Measurements from ENCODE around the gene GALNT16.

GALNT16 gene

GRCh38 chr14:69324341-69324931, 64.5 kb downstream of the GALNT16 start:
- peaks cover 7% of the 10 kb centered on the region for H3K27me3 ChIP-seq (ENCODE audit: control insufficient read depth, insufficient read depth, low read length)
- no peak overlapping the region for H3K9ac ChIP-seq (ENCODE audit: low read length)
- no peaks in the 10 kb centered on the region for H3K36me3 ChIP-seq (ENCODE audit: control insufficient read depth, insufficient read depth, low read length)
- H3K4me1 ChIP-seq (ENCODE audit: control insufficient read depth, insufficient read depth, low read length): no peaks in the 10 kb centered on the region
- H3K9me3 ChIP-seq (ENCODE audit: control insufficient read depth, low read length): no peaks in the 10 kb centered on the region
- no peak overlapping the region for H3K4me3 ChIP-seq (ENCODE audit: low read length)

- Histone ChIP-seq H3K36me3 (ENCODE audit: control insufficient read depth, insufficient read depth, low read length) (no peaks in the 10 kb centered on the region), H3K9ac (ENCODE audit: low read length) (no peak overlapping the region), H3K4me1 (ENCODE audit: control insufficient read depth, insufficient read depth, low read length) (no peaks in the 10 kb centered on the region), H3K9me3 (ENCODE audit: control insufficient read depth, low read length) (no peaks in the 10 kb centered on the region), H3K4me3 (ENCODE audit: low read length) (no peak overlapping the region), H3K27me3 (ENCODE audit: control insufficient read depth, insufficient read depth, low read length) (peaks cover 7% of the 10 kb centered on the region)
These were observed 65.1 kb downstream of the GALNT16 start for GRCh38 chr14:69325086-69325485.

GRCh38 chr14:69325646-69326265, 65.8 kb downstream of the GALNT16 start:
- H3K36me3 ChIP-seq (ENCODE audit: control insufficient read depth, insufficient read depth, low read length): no peaks in the 10 kb centered on the region
- no peak overlapping the region for H3K9ac ChIP-seq (ENCODE audit: low read length)
- no peaks in the 10 kb centered on the region for H3K9me3 ChIP-seq (ENCODE audit: control insufficient read depth, low read length)
- no peak overlapping the region for H3K4me3 ChIP-seq (ENCODE audit: low read length)
- H3K4me1 ChIP-seq (ENCODE audit: control insufficient read depth, insufficient read depth, low read length): no peaks in the 10 kb centered on the region
- H3K27me3 ChIP-seq (ENCODE audit: control insufficient read depth, insufficient read depth, low read length): peaks cover 7% of the 10 kb centered on the region

- Histone ChIP-seq H3K9me3 (ENCODE audit: control insufficient read depth, low read length) (no peaks in the 10 kb centered on the region), H3K27me3 (ENCODE audit: control insufficient read depth, insufficient read depth, low read length) (peaks cover 7% of the 10 kb centered on the region), H3K36me3 (ENCODE audit: control insufficient read depth, insufficient read depth, low read length) (no peaks in the 10 kb centered on the region), H3K4me1 (ENCODE audit: control insufficient read depth, insufficient read depth, low read length) (no peaks in the 10 kb centered on the region), H3K9ac (ENCODE audit: low read length) (no peak overlapping the region), H3K4me3 (ENCODE audit: low read length) (no peak overlapping the region)
These were observed 66.7 kb downstream of the GALNT16 start for GRCh38 chr14:69326611-69327010.

- no peak overlapping the region for H3K9ac ChIP-seq (ENCODE audit: low read length)
- H3K27me3 ChIP-seq (ENCODE audit: control insufficient read depth, insufficient read depth, low read length): peaks cover 7% of the 10 kb centered on the region
- H3K4me1 ChIP-seq (ENCODE audit: control insufficient read depth, insufficient read depth, low read length): no peaks in the 10 kb centered on the region
- no peaks in the 10 kb centered on the region for H3K36me3 ChIP-seq (ENCODE audit: control insufficient read depth, insufficient read depth, low read length)
- no peak overlapping the region for H3K4me3 ChIP-seq (ENCODE audit: low read length)
- H3K9me3 ChIP-seq (ENCODE audit: control insufficient read depth, low read length): no peaks in the 10 kb centered on the region
These were observed 67.5 kb downstream of the GALNT16 start for GRCh38 chr14:69327507-69327906.

- Histone ChIP-seq H3K36me3 (ENCODE audit: control insufficient read depth, insufficient read depth, low read length) (no peaks in the 10 kb centered on the region), H3K4me3 (ENCODE audit: low read length) (no peak overlapping the region), H3K27me3 (ENCODE audit: control insufficient read depth, insufficient read depth, low read length) (peaks cover 7% of the 10 kb centered on the region), H3K4me1 (ENCODE audit: control insufficient read depth, insufficient read depth, low read length) (no peaks in the 10 kb centered on the region), H3K9ac (ENCODE audit: low read length) (no peak overlapping the region), H3K9me3 (ENCODE audit: control insufficient read depth, low read length) (no peaks in the 10 kb centered on the region)
These were observed 68.4 kb downstream of the GALNT16 start for GRCh38 chr14:69328317-69328716.

GRCh38 chr14:69328765-69329164, 68.8 kb downstream of the GALNT16 start:
- H3K9me3 ChIP-seq (ENCODE audit: control insufficient read depth, low read length): no peaks in the 10 kb centered on the region
- no peaks in the 10 kb centered on the region for H3K4me1 ChIP-seq (ENCODE audit: control insufficient read depth, insufficient read depth, low read length)
- H3K36me3 ChIP-seq (ENCODE audit: control insufficient read depth, insufficient read depth, low read length): no peaks in the 10 kb centered on the region
- H3K27me3 ChIP-seq (ENCODE audit: control insufficient read depth, insufficient read depth, low read length): peaks cover 7% of the 10 kb centered on the region
- H3K4me3 ChIP-seq (ENCODE audit: low read length): no peak overlapping the region
- no peak overlapping the region for H3K9ac ChIP-seq (ENCODE audit: low read length)

- no peak overlapping the region for H3K9ac ChIP-seq (ENCODE audit: low read length)
- H3K36me3 ChIP-seq (ENCODE audit: control insufficient read depth, insufficient read depth, low read length): no peaks in the 10 kb centered on the region
- peaks cover 3% of the 10 kb centered on the region for H3K27me3 ChIP-seq (ENCODE audit: control insufficient read depth, insufficient read depth, low read length)
- H3K4me1 ChIP-seq (ENCODE audit: control insufficient read depth, insufficient read depth, low read length): no peaks in the 10 kb centered on the region
- no peaks in the 10 kb centered on the region for H3K9me3 ChIP-seq (ENCODE audit: control insufficient read depth, low read length)
- no peak overlapping the region for H3K4me3 ChIP-seq (ENCODE audit: low read length)
These were observed 71.2 kb downstream of the GALNT16 start for GRCh38 chr14:69331206-69331605.

GRCh38 chr14:69332782-69333395, 72.9 kb downstream of the GALNT16 start:
- no peak overlapping the region for H3K9ac ChIP-seq (ENCODE audit: low read length)

GRCh38 chr14:69333791-69334337, 73.9 kb downstream of the GALNT16 start:
- Histone ChIP-seq H3K4me1 (ENCODE audit: control insufficient read depth, insufficient read depth, low read length) (no peaks in the 10 kb centered on the region), H3K36me3 (ENCODE audit: control insufficient read depth, insufficient read depth, low read length) (no peaks in the 10 kb centered on the region), H3K9ac (ENCODE audit: low read length) (no peak overlapping the region), H3K4me3 (ENCODE audit: low read length) (no peak overlapping the region), H3K9me3 (ENCODE audit: control insufficient read depth, low read length) (no peaks in the 10 kb centered on the region), H3K27me3 (ENCODE audit: control insufficient read depth, insufficient read depth, low read length) (peaks cover 3% of the 10 kb centered on the region)

More at GRCh38 chr14:69332782-69333395, 72.9 kb downstream of the GALNT16 start:
- Histone ChIP-seq H3K27me3 (ENCODE audit: control insufficient read depth, insufficient read depth, low read length) (peaks cover 3% of the 10 kb centered on the region), H3K4me3 (ENCODE audit: low read length) (no peak overlapping the region), H3K36me3 (ENCODE audit: control insufficient read depth, insufficient read depth, low read length) (no peaks in the 10 kb centered on the region), H3K4me1 (ENCODE audit: control insufficient read depth, insufficient read depth, low read length) (no peaks in the 10 kb centered on the region), H3K9me3 (ENCODE audit: control insufficient read depth, low read length) (no peaks in the 10 kb centered on the region)

- H3K4me1 ChIP-seq (ENCODE audit: control insufficient read depth, insufficient read depth, low read length): no peaks in the 10 kb centered on the region
- no peaks in the 10 kb centered on the region for H3K9me3 ChIP-seq (ENCODE audit: control insufficient read depth, low read length)
- H3K4me3 ChIP-seq (ENCODE audit: low read length): no peak overlapping the region
- H3K36me3 ChIP-seq (ENCODE audit: control insufficient read depth, insufficient read depth, low read length): no peaks in the 10 kb centered on the region
- peaks cover 4% of the 10 kb centered on the region for H3K27me3 ChIP-seq (ENCODE audit: control insufficient read depth, insufficient read depth, low read length)
- H3K9ac ChIP-seq (ENCODE audit: low read length): no peak overlapping the region
These were observed 74.6 kb downstream of the GALNT16 start for GRCh38 chr14:69334576-69334975.

GRCh38 chr14:69335371-69335771, 75.4 kb downstream of the GALNT16 start:
- H3K27me3 ChIP-seq (ENCODE audit: control insufficient read depth, insufficient read depth, low read length): peaks cover 10% of the 10 kb centered on the region
- no peaks in the 10 kb centered on the region for H3K9me3 ChIP-seq (ENCODE audit: control insufficient read depth, low read length)
- no peak overlapping the region for H3K4me3 ChIP-seq (ENCODE audit: low read length)
- no peak overlapping the region for H3K9ac ChIP-seq (ENCODE audit: low read length)
- H3K36me3 ChIP-seq (ENCODE audit: control insufficient read depth, insufficient read depth, low read length): no peaks in the 10 kb centered on the region
- no peaks in the 10 kb centered on the region for H3K4me1 ChIP-seq (ENCODE audit: control insufficient read depth, insufficient read depth, low read length)

Data from mucosa of stomach (tissue), 1 donor.